HuH-7 (cell line): ENCODE data around the gene HS3ST5.
"Not testable (repeated sequence)": the region's sequence is repeated elsewhere in the genome, so short reads cannot be mapped to it uniquely, and the experiment has no call there.

Source experiments
- DNase-seq: peaks from one replicate; pipeline ENCODE4 v3.0.0; 2011; ENCODE audit warnings: low spot score

The HS3ST5 gene

GRCh38 chr6:114276783-114277182, 66.0 kb downstream of the HS3ST5 start:
- DNase-seq = no peak

- no peak for DNase-seq
Measured at GRCh38 chr6:114274836-114275235, 68.0 kb downstream of the HS3ST5 start.

GRCh38 chr6:114272582-114272981, 70.2 kb downstream of the HS3ST5 start:
- DNase-seq = peak; percentile 20

GRCh38 chr6:114271405-114271804, 71.4 kb downstream of the HS3ST5 start:
- DNase-seq = no peak

- no peak for DNase-seq
Measured at GRCh38 chr6:114267897-114268296, 74.9 kb downstream of the HS3ST5 start.

GRCh38 chr6:114260810-114261209, 82.0 kb downstream of the HS3ST5 start:
- DNase-seq = no peak

- no peak for DNase-seq
Measured at GRCh38 chr6:114258376-114258775, 84.4 kb downstream of the HS3ST5 start.

- no peak for DNase-seq
Measured at GRCh38 chr6:114253431-114253830, 89.4 kb downstream of the HS3ST5 start.

- DNase-seq = no peak
Measured at GRCh38 chr6:114249522-114249921, 93.3 kb downstream of the HS3ST5 start.

GRCh38 chr6:114247101-114247500, 95.7 kb downstream of the HS3ST5 start:
- no peak for DNase-seq

- DNase-seq = no peak
Measured at GRCh38 chr6:114240796-114241195, 102.0 kb downstream of the HS3ST5 start.

GRCh38 chr6:114228675-114229074, 114.1 kb downstream of the HS3ST5 start:
- no peak for DNase-seq

- DNase-seq = no peak
Measured at GRCh38 chr6:114227944-114228468, 114.8 kb downstream of the HS3ST5 start.

GRCh38 chr6:114220241-114220640, 122.6 kb downstream of the HS3ST5 start:
- DNase-seq = no peak

- DNase-seq = no peak
Measured at GRCh38 chr6:114218437-114219340, 124.1 kb downstream of the HS3ST5 start.

GRCh38 chr6:114217996-114218395, 124.8 kb downstream of the HS3ST5 start:
- DNase-seq = not testable (repeated sequence)

GRCh38 chr6:114216789-114217467, 125.9 kb downstream of the HS3ST5 start:
- DNase-seq = no peak

- DNase-seq = no peak
Measured at GRCh38 chr6:114210467-114210866, 132.4 kb downstream of the HS3ST5 start.

GRCh38 chr6:114203460-114203859, 139.4 kb downstream of the HS3ST5 start:
- DNase-seq = no peak

- no peak for DNase-seq
Measured at GRCh38 chr6:114202389-114202788, 140.4 kb downstream of the HS3ST5 start.

- DNase-seq = peak; percentile 19
Measured at GRCh38 chr6:114200891-114201290, 141.9 kb downstream of the HS3ST5 start.

GRCh38 chr6:114195631-114196403, 147.0 kb downstream of the HS3ST5 start:
- DNase-seq = no peak
